ENCODE measurements around the gene FLG.
"Not testable (repeated sequence)": the region's sequence is repeated elsewhere in the genome, so short reads cannot be mapped to it uniquely, and the experiment has no call there.

The FLG gene

GRCh38 chr1:152325111-152325510 is at the start of gene FLG:
FLG (minus strand) TSS chr1:152325239; CDS start chr1:152315456, 9,783 bp downstream.
- peak; percentile 12 for DNase-seq (ENCODE audit: low spot score)

- no peak for DNase-seq (ENCODE audit: low spot score)
These were observed 49.4 kb upstream of the FLG start for GRCh38 chr1:152374451-152374850.

- no peak for DNase-seq (ENCODE audit: low spot score)
These were observed 47.6 kb upstream of the FLG start for GRCh38 chr1:152372672-152373071.

GRCh38 chr1:152367436-152367835 is 42.4 kb upstream of the FLG start:
- no peak for DNase-seq (ENCODE audit: low spot score)

GRCh38 chr1:152359906-152360305 is 34.9 kb upstream of the FLG start, which contains the start of gene FLG2:
FLG2 (minus strand) TSS chr1:152360006; CDS start chr1:152358884, 1,122 bp downstream.
- no peak for DNase-seq (ENCODE audit: low spot score)

- DNase-seq (ENCODE audit: low spot score): no peak
These were observed 31.7 kb upstream of the FLG start for GRCh38 chr1:152356736-152357135.

- no peak for DNase-seq (ENCODE audit: low spot score)
These were observed 24.6 kb upstream of the FLG start for GRCh38 chr1:152349611-152350010.

GRCh38 chr1:152348447-152348846 is 23.4 kb upstream of the FLG start:
- DNase-seq (ENCODE audit: low spot score): peak; percentile 11

- DNase-seq (ENCODE audit: low spot score): peak; percentile 66
These were observed 22.2 kb upstream of the FLG start for GRCh38 chr1:152347116-152347728.

GRCh38 chr1:152344438-152344837 is 19.4 kb upstream of the FLG start:
- no peak for DNase-seq (ENCODE audit: low spot score)

GRCh38 chr1:152343006-152343405 is 18.0 kb upstream of the FLG start:
- no peak for DNase-seq (ENCODE audit: low spot score)

GRCh38 chr1:152335399-152335798 is 10.4 kb upstream of the FLG start:
- no peak for DNase-seq (ENCODE audit: low spot score)

GRCh38 chr1:152328801-152329391 is 3.9 kb upstream of the FLG start:
- peak; percentile 85 for DNase-seq (ENCODE audit: low spot score)

GRCh38 chr1:152313970-152314369 is 11.1 kb downstream of the FLG start:
- no peak for DNase-seq (ENCODE audit: low spot score)

- DNase-seq (ENCODE audit: low spot score): no peak
These were observed 11.7 kb downstream of the FLG start for GRCh38 chr1:152313319-152313801.

- DNase-seq (ENCODE audit: low spot score): not testable (repeated sequence)
These were observed 12.9 kb downstream of the FLG start for GRCh38 chr1:152312169-152312568.

- DNase-seq (ENCODE audit: low spot score): no peak
These were observed 15.1 kb downstream of the FLG start for GRCh38 chr1:152309955-152310354.

GRCh38 chr1:152309320-152309901 is 15.6 kb downstream of the FLG start:
- not testable (repeated sequence) for DNase-seq (ENCODE audit: low spot score)

- DNase-seq (ENCODE audit: low spot score): not testable (repeated sequence)
These were observed 16.3 kb downstream of the FLG start for GRCh38 chr1:152308758-152309157.

GRCh38 chr1:152307970-152308369 is 17.1 kb downstream of the FLG start:
- DNase-seq (ENCODE audit: low spot score): not testable (repeated sequence)

GRCh38 chr1:152306123-152306522 is 18.9 kb downstream of the FLG start:
- not testable (repeated sequence) for DNase-seq (ENCODE audit: low spot score)

- DNase-seq (ENCODE audit: low spot score): not testable (repeated sequence)
These were observed 20.3 kb downstream of the FLG start for GRCh38 chr1:152304773-152305172.

All from kidney tubule cell (primary cell).